Measurements from ENCODE around the gene HIPK2. TPM values are rescaled to one million over a fixed set of nuclear protein-coding genes. Genes with fewer than 3 reads are reported as not detected.
"Not testable (repeated sequence)": the region's sequence is repeated elsewhere in the genome, so short reads cannot be mapped to it uniquely, and the experiment has no call there.

The HIPK2 gene
- polyA plus RNA-seq, 4 donors, result 24.0 to 104 (median 84.9) TPM

DNA sequence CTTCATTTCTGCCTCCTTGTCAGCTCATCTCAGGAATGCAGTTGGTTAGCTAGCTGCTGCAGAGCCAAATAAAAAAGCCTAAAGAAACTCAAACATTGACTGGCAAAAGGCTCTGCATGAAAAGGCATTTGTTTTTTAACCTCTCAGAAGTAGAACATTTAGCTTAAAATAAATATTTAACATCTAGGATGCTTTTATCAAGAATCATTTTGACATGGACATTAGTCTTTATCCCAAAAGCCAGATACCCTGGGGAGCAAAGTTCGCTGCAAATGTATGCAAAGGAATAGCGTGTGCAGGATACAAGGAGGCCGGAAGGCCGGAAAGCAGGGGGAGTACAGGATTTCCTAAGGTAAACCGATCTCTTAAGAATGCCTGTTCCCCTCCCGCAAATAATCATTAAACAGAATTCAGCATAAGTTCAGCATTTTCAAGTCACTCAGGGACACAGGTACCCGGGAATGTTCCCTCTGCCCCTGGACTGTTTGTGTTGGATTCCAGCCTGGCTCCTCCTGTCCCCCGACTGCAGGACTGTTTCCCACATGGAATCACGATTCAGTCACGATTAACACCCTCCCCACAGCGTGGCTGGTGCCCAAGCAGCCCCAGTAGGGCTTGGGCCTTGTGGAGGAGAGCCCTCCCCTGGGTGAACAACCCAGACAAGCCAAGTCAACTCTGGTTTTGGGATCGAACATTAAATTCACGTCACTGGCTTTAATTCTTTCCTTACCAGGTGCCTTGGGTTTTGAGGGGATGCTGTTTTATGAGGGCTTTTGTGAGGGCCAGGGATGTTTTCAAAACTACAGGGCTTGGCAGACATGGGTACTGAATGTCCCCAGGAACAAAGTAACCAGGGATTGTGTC is 97.8 kb downstream of the HIPK2 start:
- no peak for DNase-seq (ENCODE audit: low read depth in 4 of 4, low spot score in 3 of 4)

DNA sequence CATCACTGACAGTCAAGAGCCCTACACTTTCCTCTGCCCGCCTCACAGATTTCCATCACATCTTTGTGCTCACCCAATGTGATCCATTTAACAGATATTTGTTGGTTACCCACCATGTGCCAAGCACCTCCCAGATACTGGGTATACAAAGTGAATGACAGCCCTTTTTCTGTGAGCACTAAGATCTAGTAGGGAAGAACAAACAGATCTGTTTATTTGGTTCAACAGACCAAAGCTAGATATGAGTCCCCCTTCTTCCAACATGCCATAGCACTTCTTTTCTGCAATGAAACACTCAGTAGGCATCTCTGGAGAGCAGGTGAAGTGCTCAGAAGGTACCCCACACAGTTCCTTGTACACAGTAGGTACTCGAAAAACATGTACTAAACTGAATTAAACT is 101.4 kb downstream of the HIPK2 start:
- no peak for DNase-seq (ENCODE audit: low read depth in 4 of 4, low spot score in 3 of 4)

- DNase-seq (ENCODE audit: low read depth in 4 of 4, low spot score in 3 of 4), result no peak
These were observed 102.4 kb downstream of the HIPK2 start for GRCh38 chr7:139675127-139676125.

DNA sequence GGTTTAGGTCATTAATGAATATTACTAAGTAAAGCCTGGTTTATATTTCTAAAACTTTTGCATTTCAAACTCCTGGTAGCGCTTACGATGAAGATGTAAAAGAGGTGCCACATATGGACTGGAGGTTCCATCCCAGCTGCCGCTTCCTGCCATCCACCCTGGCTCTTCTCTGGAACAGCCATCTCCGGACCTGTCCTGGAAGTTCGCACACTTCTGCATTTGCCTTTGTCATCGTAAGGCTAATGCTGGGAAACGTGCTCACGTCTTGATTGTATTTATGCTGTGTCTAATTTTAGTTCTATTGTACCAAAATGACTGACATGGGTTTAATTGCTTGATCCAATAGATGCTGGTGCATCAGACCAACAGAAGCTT is 103.1 kb downstream of the HIPK2 start:
- DNase-seq (ENCODE audit: low read depth in 4 of 4, low spot score in 3 of 4), result no peak

DNA sequence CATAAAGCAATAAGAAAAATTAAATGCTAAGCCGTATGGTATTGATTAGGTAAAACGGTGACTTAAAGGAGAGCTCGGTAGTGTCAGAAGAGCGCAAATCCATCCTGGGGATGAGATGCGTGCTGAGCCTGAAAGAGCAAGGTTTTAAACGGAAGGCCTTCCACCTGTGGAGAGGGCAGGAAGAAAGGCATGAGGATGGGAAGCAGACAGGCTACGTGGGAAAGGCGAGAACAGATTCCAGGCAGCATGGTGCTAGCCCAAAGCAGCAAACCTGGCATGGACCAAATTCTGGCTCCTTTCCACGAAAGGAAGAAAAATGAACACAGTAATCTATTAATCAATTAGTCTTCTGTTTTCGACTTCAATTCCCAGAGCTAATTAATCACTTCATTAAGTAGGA is 103.5 kb downstream of the HIPK2 start:
- no peak for DNase-seq (ENCODE audit: low read depth in 4 of 4, low spot score in 3 of 4)

- DNase-seq (ENCODE audit: low read depth in 4 of 4, low spot score in 3 of 4), result no peak
These were observed 104.0 kb downstream of the HIPK2 start for GRCh38 chr7:139673762-139674161.

GRCh38 chr7:139673230-139673629 is 104.6 kb downstream of the HIPK2 start:
- DNase-seq (ENCODE audit: low read depth in 4 of 4, low spot score in 3 of 4), result no peak

DNA sequence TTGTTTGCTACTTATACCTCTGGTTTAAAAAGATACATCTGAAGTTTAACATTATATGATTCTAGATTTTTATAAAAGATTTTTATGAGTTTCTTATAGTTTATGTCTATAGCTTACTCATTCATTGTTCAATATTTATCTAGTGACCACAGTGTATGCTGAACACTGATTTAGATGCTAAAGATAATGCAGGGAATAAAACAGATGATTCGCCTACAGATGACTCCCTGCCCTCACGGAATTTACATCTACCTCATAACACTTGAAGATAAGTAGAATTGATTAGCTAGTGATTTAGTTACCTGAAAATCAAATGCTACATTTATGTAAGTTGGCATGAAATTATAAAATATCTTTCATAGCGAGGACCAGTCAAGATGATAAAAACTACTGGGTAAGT is 105.8 kb downstream of the HIPK2 start:
- no peak for DNase-seq (ENCODE audit: low read depth in 4 of 4, low spot score in 3 of 4)

DNA sequence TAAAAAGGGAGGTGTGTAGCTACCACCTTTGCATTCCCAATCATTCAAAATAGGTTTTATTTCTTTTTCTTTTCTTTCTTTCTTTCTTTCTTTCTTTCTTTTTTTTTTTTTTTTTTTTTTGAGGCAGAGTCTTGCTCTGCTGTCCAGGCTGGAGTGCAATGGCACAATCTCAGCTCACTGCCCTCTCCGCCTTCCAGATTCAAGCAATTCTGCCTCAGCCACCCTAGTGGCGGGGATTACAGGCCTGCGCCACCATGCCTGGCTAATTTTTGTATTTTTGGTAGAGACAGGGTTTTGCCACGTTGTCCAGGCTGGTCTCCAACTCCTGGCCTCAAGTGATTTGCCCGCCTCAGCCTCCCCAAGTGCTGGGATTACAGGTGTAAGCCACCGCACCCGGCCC is 107.1 kb downstream of the HIPK2 start:
- DNase-seq (ENCODE audit: low read depth in 4 of 4, low spot score in 3 of 4), result not testable (repeated sequence)

DNA sequence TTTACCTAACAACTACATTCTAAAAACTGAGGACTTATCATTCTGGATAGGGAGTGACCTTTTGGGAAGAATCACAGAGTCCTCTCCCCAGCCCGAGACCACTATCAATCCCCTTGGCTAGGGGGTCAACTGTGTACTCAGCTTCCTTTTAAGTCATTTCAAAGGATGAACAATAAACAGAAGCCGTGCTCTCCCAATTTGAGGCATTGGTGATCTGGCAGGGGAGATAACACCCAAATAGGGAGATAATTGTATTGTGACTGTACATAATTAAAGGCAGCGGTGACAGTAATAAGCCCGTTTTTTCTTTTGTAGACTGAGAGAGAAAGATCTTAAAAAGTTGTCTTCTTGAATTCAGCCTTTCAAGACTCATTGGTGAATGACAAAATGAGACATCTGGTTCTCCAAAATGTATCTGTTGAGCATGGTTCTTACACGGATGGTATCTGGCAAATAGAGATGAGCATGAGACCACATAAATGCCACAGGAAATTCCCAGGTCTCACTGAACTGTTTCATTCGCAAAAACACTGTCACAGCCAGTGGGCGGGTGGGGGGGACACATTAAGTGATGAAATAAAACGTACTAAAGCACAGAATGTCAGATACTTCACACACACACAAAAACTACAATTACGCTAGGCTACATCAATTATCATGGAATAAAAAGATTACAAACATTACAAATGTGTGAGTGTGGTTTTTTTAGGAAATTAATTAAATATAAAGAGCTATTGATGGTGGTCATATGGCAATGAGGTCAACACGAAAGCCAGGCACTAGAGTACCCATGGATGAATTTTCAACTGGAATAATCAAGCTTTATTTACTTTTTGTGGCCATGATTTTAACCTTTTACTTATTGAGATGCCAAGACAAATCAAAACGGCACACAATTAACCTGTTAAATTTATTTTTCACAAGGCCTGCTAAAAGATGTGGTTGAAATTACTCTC is 108.4 kb downstream of the HIPK2 start:
- DNase-seq (ENCODE audit: low read depth in 4 of 4, low spot score in 3 of 4), result no peak

- no peak for DNase-seq (ENCODE audit: low read depth in 4 of 4, low spot score in 3 of 4)
These were observed 110.4 kb downstream of the HIPK2 start for GRCh38 chr7:139667377-139667776.

DNA sequence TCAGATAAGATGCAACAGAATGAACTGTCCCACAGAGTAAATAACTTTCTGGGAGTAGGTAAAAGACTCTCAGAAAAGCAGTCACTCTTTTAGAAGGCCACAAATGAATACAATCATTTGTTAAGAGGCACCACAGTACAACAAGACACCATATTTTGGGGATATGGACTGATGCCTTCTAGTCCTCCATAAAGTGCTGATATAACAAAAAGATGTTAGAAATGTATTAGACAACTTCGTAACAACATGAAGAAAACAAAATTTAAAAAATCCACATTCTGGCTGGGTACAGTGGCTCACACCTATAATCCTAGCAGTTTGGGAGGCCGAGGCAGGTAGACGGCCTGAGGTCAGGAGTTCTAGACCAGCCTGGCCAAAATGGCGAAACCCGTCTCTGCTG is 111.3 kb downstream of the HIPK2 start:
- DNase-seq (ENCODE audit: low read depth in 4 of 4, low spot score in 3 of 4), result no peak

DNA sequence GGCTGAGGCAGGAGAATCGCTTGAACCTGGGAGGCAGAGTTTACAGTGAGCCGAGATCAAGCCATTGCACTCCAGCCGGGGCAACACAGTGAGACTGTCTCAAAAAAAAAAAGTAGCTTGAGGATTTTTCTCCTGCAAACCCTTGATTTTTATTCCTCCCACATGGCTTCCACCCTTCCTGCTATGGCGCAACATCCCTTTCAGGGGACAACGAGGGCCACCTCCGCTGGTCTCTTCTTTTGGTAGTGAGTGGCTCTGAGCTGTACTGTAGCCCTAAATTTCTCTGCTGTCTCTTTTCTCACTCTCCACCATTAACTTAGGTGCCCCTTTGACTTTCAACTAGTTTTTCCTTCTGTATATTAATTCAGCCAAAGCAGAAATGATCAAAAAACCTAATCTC is 113.4 kb downstream of the HIPK2 start:
- no peak for DNase-seq (ENCODE audit: low read depth in 4 of 4, low spot score in 3 of 4)

DNA sequence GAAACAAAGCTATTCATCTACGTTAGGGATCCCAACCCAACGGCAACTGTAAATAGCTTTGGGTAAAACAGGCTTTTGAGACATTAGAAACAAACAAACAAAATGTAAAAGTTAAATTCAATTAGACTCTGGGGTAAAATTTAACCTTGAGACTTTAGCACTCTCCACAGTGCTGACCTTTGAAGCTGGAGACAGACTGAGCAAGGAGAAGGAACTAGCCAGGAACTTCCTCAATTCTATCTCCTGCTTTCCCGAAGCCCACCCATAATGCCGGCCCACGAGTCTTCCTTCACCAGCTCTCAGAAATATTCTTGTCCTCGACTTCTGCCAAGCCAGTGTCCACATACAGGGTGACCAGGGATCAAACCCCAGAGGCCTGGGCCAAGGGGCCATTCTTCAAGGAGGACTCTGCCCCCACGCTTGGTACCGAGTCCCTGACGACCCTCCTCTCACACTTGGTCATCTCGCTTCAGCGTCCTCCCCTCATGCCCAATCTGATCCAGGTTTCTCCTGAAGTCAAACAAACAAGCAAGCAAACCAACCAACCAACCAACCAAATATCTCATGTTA is 114.1 kb downstream of the HIPK2 start:
- DNase-seq (ENCODE audit: low read depth in 4 of 4, low spot score in 3 of 4), result no peak

DNA sequence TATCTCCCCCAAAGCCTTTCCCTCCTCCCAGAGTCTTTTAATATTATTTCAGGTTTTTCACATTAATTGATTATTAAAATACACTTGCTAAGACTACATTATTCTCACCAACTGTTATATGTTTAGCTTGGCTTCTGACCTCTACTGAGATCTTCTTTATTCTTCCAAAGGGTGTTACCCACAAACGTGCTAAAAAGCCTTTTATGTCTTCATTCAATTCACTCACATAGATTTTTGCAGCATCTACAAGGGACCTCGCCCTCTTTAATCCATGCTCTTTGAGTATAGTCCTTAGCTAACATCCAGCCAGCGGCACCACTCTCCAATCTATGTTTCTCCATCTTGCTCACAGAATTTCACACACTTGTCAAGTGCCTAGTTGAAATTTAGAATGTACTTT is 115.9 kb downstream of the HIPK2 start:
- no peak for DNase-seq (ENCODE audit: low read depth in 4 of 4, low spot score in 3 of 4)

GRCh38 chr7:139661043-139661440 is 116.8 kb downstream of the HIPK2 start:
- no peak for DNase-seq (ENCODE audit: low read depth in 4 of 4, low spot score in 3 of 4)

DNA sequence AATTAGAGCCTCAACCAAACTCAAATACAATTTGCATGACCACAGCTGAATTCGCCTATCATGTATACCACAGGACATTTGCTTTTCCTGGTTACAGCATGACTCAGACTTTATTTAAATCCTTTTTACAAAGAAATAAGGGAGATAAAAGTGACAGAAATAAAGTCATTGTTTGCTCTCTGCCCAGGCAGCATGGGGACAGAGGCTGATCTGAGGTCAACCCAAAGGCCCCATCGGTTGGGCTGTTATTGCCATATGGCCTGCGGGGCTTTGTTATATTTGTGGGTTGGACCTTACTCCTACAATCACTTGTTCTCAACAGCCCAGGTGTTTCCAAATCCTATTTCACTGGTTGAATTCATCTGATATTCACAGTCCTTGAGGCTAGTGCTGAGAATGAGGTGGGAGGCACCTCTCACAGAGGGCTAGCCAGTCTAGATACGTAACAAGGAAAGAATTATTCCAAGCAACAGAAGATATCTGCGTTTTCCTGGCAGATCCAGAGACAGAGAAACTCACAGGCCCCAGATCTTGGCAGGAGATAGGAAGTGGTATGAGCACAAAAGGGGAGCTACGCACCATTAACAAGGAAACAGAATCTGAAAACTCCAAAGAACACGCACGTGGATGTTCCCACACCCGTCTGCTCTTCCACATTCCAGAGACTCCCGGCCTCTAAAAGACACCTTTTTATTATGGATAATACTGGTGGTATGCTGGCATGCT is 117.3 kb downstream of the HIPK2 start:
- DNase-seq (ENCODE audit: low read depth in 4 of 4, low spot score in 3 of 4), result no peak

DNA sequence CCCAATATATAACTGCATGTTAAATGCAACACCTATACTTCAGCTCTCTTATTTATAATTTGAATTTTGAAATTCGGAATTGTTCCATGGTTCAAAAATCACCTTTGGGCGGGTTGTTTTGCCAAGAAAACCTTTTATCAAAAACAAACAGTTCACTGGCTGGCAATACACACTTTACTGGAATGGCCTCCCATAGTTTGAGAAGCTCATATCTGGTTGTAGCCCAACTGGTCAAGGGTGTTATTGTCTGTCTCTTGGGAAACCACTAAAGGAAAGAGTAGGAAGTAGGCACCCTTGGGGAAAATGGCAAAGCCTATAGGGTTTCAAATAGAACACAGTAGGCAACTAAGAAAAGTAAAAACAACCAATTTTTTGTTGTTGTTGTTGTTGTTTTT is 117.9 kb downstream of the HIPK2 start:
- DNase-seq (ENCODE audit: low read depth in 4 of 4, low spot score in 3 of 4), result no peak

- no peak for DNase-seq (ENCODE audit: low read depth in 4 of 4, low spot score in 3 of 4)
These were observed 118.7 kb downstream of the HIPK2 start for GRCh38 chr7:139658908-139659675.

Data from left renal pelvis (tissue), 4 donors.